AG09309 (cell line): ENCODE results near the gene HRC.
"Not testable (repeated sequence)": the region's sequence is repeated elsewhere in the genome, so short reads cannot be mapped to it uniquely, and the experiment has no call there.

ENCODE experiments used
- DNase-seq: peaks from one replicate; pipeline ENCODE4 v3.0.0-alpha.2; 2010; ENCODE audit warnings: low read depth
- H3K4me3 ChIP-seq: 2 replicates; pipeline ENCODE4 v1.5.1; 2011; ENCODE audit warnings: mild to moderate bottlenecking, low read depth, low read length, moderate library complexity; ENCODE audit not compliant: control insufficient read depth
- CTCF ChIP-seq: IDR thresholded peaks from 2 replicates; pipeline ENCODE4 v1.5.1; 2011; ENCODE audit warnings: mild to moderate bottlenecking, low read depth, low read length, inconsistent platforms; ENCODE audit not compliant: insufficient read depth, control insufficient read depth; ENCODE audit errors: missing control alignments

The HRC gene

GRCh38 chr19:49193822-49194394 is 38.7 kb upstream of the HRC start:
- no peak for TF ChIP-seq CTCF
- no peak overlapping the region for H3K4me3 ChIP-seq
- no peak for DNase-seq

- H3K4me3 ChIP-seq = no peak overlapping the region
- no peak for DNase-seq
- no peak for TF ChIP-seq CTCF
Observed at GRCh38 chr19:49190781-49191180, 35.6 kb upstream of the HRC start.

- TF ChIP-seq CTCF = no peak
- DNase-seq = no peak
- H3K4me3 ChIP-seq = no peak overlapping the region
Observed at GRCh38 chr19:49189259-49189658, 34.1 kb upstream of the HRC start.

- DNase-seq = no peak
Observed at GRCh38 chr19:49188626-49189200, 33.5 kb upstream of the HRC start.

GRCh38 chr19:49186108-49186507 is 30.9 kb upstream of the HRC start:
- DNase-seq = no peak
- TF ChIP-seq CTCF = no peak
- H3K4me3 ChIP-seq = no peak overlapping the region

More at GRCh38 chr19:49188626-49189200, 33.5 kb upstream of the HRC start:
- H3K4me3 ChIP-seq = no peak overlapping the region
- TF ChIP-seq CTCF = no peak

GRCh38 chr19:49182848-49183375 is 27.7 kb upstream of the HRC start:
- TF ChIP-seq CTCF = no peak
- no peak for DNase-seq

GRCh38 chr19:49182010-49182847 is 27.0 kb upstream of the HRC start:
- not testable (repeated sequence) for DNase-seq, H3K4me3 ChIP-seq

More at GRCh38 chr19:49182848-49183375, 27.7 kb upstream of the HRC start:
- H3K4me3 ChIP-seq = no peak overlapping the region
